Colonic mucosa (tissue), 4 donors: ENCODE measurements around the gene HINFP. TPM values are rescaled to one million over a fixed set of nuclear protein-coding genes. Genes with fewer than 3 reads are reported as not detected.
"Not testable (repeated sequence)": the region's sequence is repeated elsewhere in the genome, so short reads cannot be mapped to it uniquely, and the experiment has no call there.

ENCODE experiments used
- DNase-seq: peaks from one replicate; pipeline ENCODE4 v3.0.0-alpha.2; 2020
- H3K27ac ChIP-seq: fragments of 200-600 bp; one replicate; pipeline ENCODE4 v1.8.0; 2021
- H3K27me3 ChIP-seq: fragments of 200-600 bp; one replicate; pipeline ENCODE4 v1.8.0; 2021
- H3K36me3 ChIP-seq: fragments of 200-600 bp; one replicate; pipeline ENCODE4 v1.8.0; 2021
- H3K4me1 ChIP-seq: fragments of 200-600 bp; one replicate; pipeline ENCODE4 v1.8.0; 2021; ENCODE audit warnings: mild to moderate bottlenecking
- H3K4me3 ChIP-seq: fragments of 200-600 bp; one replicate; pipeline ENCODE4 v1.8.0; 2021
- H3K9ac ChIP-seq, 2 donors: one replicate each; pipeline ENCODE4 v1.7.0; 2013; ENCODE audit warnings: control low read depth in 2 of 2, low read depth in 2 of 2, low read length in 2 of 2
- H3K9me3 ChIP-seq: fragments of 200-600 bp; one replicate; pipeline ENCODE4 v1.8.0; 2021
- CTCF ChIP-seq: fragments of 200-600 bp; IDR thresholded peaks from one replicate; pipeline ENCODE4 v1.8.0; 2022; ENCODE audit warnings: antibody characterized with exemption, mild to moderate bottlenecking
- intact Hi-C: fragments of 100-400 bp; cut with DNase I; formaldehyde crosslinking; loops from one replicate; pipeline ENCODE4 v1.14.1; 2022
- total RNA-seq, 2 donors: library from RNA; stranded (reverse); fragmentation: NEBNext Ultra II Directional in 1 of 2; extraction: Animal tissue kit (Norgen Biotek cat#: 25700) in 1 of 2; gene quantifications; one replicate each; pipeline ENCODE4 v1.2.1, GENCODE V29; 2021
- donor health status: healthy.
- donor health status: DM: no; HTN: no; CAD: no.
- donor health status: DM: no; HTN: no; CAD: no.

HINFP gene
- total RNA-seq, 2 donors from 2014 or later = 31.9 to 33.3 TPM

- no peak for DNase-seq
- Histone ChIP-seq H3K9ac (no peak overlapping the region), H3K27ac (no peak overlapping the region), H3K36me3 (no peaks in the 10 kb centered on the region), H3K4me1 (no peaks in the 10 kb centered on the region), H3K9me3 (no peaks in the 10 kb centered on the region), H3K4me3 (no peak overlapping the region), H3K27me3 (peaks cover 3% of the 10 kb centered on the region)
- no peak for TF ChIP-seq CTCF
- intact Hi-C loops = no loop called here
Observed at GRCh38 chr11:119160151-119160550, 38.8 kb downstream of the HINFP start.

- H3K4me1 ChIP-seq = no peaks in the 10 kb centered on the region
- H3K4me3 ChIP-seq = no peak overlapping the region
- no peak overlapping the region for H3K9ac ChIP-seq
- H3K27me3 ChIP-seq = no peaks in the 10 kb centered on the region
- intact Hi-C loops = no loop called here
- H3K9me3 ChIP-seq = no peaks in the 10 kb centered on the region
- H3K36me3 ChIP-seq = no peaks in the 10 kb centered on the region
- DNase-seq = no peak
- TF ChIP-seq CTCF = no peak
- no peak overlapping the region for H3K27ac ChIP-seq
Observed at GRCh38 chr11:119161871-119162270, 40.5 kb downstream of the HINFP start.

- Histone ChIP-seq H3K4me1 (no peaks in the 10 kb centered on the region), H3K27me3 (no peaks in the 10 kb centered on the region), H3K9ac (no peak overlapping the region), H3K27ac (no peak overlapping the region), H3K36me3 (no peaks in the 10 kb centered on the region), H3K4me3 (no peak overlapping the region), H3K9me3 (no peaks in the 10 kb centered on the region)
- intact Hi-C loops = no loop called here
- no peak for DNase-seq
- no peak for TF ChIP-seq CTCF
Observed at GRCh38 chr11:119166368-119167076, 45.1 kb downstream of the HINFP start.

GRCh38 chr11:119167077-119167458 lies 45.7 kb downstream of the HINFP start:
- H3K4me1 ChIP-seq, H3K9ac ChIP-seq, H3K27me3 ChIP-seq, H3K9me3 ChIP-seq, H3K36me3 ChIP-seq, DNase-seq, intact Hi-C loops, H3K4me3 ChIP-seq, H3K27ac ChIP-seq: not testable (repeated sequence)

GRCh38 chr11:119167933-119168332 lies 46.6 kb downstream of the HINFP start:
- peak; percentile 36 for DNase-seq
- intact Hi-C loops = no loop called here
- no peaks in the 10 kb centered on the region for H3K4me1 ChIP-seq

More at GRCh38 chr11:119167933-119168332, 46.6 kb downstream of the HINFP start:
- Histone ChIP-seq H3K9ac (no peak overlapping the region), H3K36me3 (no peaks in the 10 kb centered on the region), H3K4me3 (no peak overlapping the region), H3K27me3 (no peaks in the 10 kb centered on the region), H3K27ac (peak overlapping the region; percentile 95), H3K9me3 (no peaks in the 10 kb centered on the region)
- no peak for TF ChIP-seq CTCF
